ENCODE results near the gene FGFR3.

Gene FGFR3

DNA sequence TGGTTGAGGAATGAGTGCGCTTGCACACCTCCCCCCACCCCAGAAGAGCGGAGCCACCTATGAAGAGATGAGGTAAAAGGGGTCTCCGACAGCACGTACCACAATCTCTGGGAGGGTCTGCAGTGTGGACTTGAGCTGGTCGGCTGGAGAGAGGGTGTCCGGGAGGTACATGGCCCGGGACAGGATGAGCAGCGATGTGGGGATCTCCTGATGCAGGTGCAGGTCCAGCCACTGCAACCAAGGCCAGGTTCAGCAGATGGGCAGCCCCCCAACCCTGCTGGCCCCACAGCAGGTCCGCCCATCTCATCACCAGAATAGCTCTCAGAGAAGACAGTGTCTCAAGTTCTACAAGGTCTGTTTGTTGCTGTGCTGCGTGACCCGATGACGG is 30.4 kb downstream of the FGFR3 start:
- H3K56ac ChIP-seq (ENCODE audit: low read length): no peak overlapping the region
- H3K79me1 ChIP-seq (ENCODE audit: low read length): no peaks in the 10 kb centered on the region
- peaks cover 10% of the 10 kb centered on the region for H3K36me3 ChIP-seq (ENCODE audit: control insufficient read depth, insufficient read depth, low read length)
- H3K4me1 ChIP-seq (ENCODE audit: control insufficient read depth, low read depth, low read length): no peaks in the 10 kb centered on the region
- no peak overlapping the region for H3K27ac ChIP-seq (ENCODE audit: low read depth, low read length)
- H2BK15ac ChIP-seq (replicated peaks; ENCODE audit: low read depth): no peak overlapping the region
- no peak overlapping the region for H3K4me3 ChIP-seq (ENCODE audit: low read length)
- no peak overlapping the region for H4K5ac ChIP-seq (ENCODE audit: low read length)
- no peak overlapping the region for H3K18ac ChIP-seq (ENCODE audit: low read length)
- H4K8ac ChIP-seq (ENCODE audit: low read depth, low read length): no peak overlapping the region
- no peak overlapping the region for H2BK120ac ChIP-seq (ENCODE audit: low read depth, low read length)
- no peak for DNase-seq
- H3K79me2 ChIP-seq (ENCODE audit: control insufficient read depth, insufficient read depth, low read length): no peaks in the 10 kb centered on the region
- no peak overlapping the region for H3K4me2 ChIP-seq (ENCODE audit: low read length)
- no peak overlapping the region for H2AK5ac ChIP-seq (ENCODE audit: low read length)
- no peak overlapping the region for H3K4ac ChIP-seq (ENCODE audit: low read depth, low read length)
- no peaks in the 10 kb centered on the region for H3K27me3 ChIP-seq (ENCODE audit: insufficient read depth, low read length, poor library complexity)
- no peak overlapping the region for H2BK5ac ChIP-seq (ENCODE audit: low read length)
- no peak overlapping the region for H3K23ac ChIP-seq (ENCODE audit: low read length)
- WGBS (ENCODE audit: extremely low coverage, insufficient coverage, low lambda C conversion rate): no CpG with 5 or more reads among the region's 12 CpGs
- H3K9ac ChIP-seq (ENCODE audit: low read length): no peak overlapping the region

DNA sequence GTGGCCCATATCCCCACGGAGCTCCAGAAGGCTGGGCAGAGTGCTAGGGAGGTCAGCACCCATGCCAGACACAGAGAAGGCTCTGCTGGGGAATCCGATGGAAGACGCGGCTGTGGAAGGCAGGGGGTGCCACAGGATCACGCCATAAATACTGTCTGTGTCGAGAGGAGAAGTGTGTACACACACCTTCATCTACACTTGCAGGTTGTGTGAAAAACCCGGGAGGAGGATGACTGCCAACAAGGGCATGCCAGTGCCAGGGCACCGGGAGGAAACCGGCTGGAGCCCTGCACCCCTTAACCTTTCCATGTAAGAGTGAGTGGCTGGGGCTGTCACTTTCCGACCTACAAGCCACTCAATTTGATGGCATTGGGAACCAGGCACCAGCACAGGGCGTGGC is 31.7 kb downstream of the FGFR3 start:
- Histone ChIP-seq H3K4ac (ENCODE audit: low read depth, low read length) (no peak overlapping the region), H3K56ac (ENCODE audit: low read length) (no peak overlapping the region), H2BK15ac (replicated peaks; ENCODE audit: low read depth) (no peak overlapping the region), H3K18ac (ENCODE audit: low read length) (no peak overlapping the region), H3K23ac (ENCODE audit: low read length) (no peak overlapping the region), H3K4me2 (ENCODE audit: low read length) (no peak overlapping the region), H2BK5ac (ENCODE audit: low read length) (no peak overlapping the region), H3K4me3 (ENCODE audit: low read length) (no peak overlapping the region), H3K4me1 (ENCODE audit: control insufficient read depth, low read depth, low read length) (no peaks in the 10 kb centered on the region), H3K27me3 (ENCODE audit: insufficient read depth, low read length, poor library complexity) (no peaks in the 10 kb centered on the region), H3K79me1 (ENCODE audit: low read length) (no peaks in the 10 kb centered on the region), H3K79me2 (ENCODE audit: control insufficient read depth, insufficient read depth, low read length) (no peaks in the 10 kb centered on the region), H3K36me3 (ENCODE audit: control insufficient read depth, insufficient read depth, low read length) (peaks cover 6% of the 10 kb centered on the region), H2AK5ac (ENCODE audit: low read length) (no peak overlapping the region), H2BK120ac (ENCODE audit: low read depth, low read length) (no peak overlapping the region), H3K27ac (ENCODE audit: low read depth, low read length) (no peak overlapping the region), H3K9ac (ENCODE audit: low read length) (no peak overlapping the region), H4K8ac (ENCODE audit: low read depth, low read length) (no peak overlapping the region), H4K5ac (ENCODE audit: low read length) (no peak overlapping the region)
- no CpG with 5 or more reads among the region's 11 CpGs for WGBS (ENCODE audit: extremely low coverage, insufficient coverage, low lambda C conversion rate)
- DNase-seq: no peak

DNA sequence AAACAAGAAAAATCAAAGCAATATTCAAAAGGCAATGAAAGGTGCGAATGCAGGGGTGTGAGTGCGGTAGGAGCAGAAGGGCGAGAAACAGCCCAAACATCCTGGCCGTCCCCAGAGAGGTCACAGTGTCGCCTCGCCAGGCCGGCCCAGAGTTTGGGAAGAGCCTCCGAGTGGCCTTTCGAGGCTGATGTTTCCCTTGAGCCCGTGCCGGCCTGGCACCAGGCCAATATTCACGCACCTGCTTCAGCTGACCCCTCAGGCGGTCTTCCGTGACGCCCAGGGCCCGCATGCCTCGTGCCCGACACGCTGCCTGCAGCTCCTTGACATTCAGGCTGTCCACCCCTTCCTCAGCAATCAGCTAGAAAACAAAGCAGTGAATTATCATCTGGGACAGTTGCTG is 32.2 kb downstream of the FGFR3 start:
- Histone ChIP-seq H3K9ac (ENCODE audit: low read length) (no peak overlapping the region), H3K79me2 (ENCODE audit: control insufficient read depth, insufficient read depth, low read length) (no peaks in the 10 kb centered on the region), H3K36me3 (ENCODE audit: control insufficient read depth, insufficient read depth, low read length) (peaks cover 6% of the 10 kb centered on the region), H4K8ac (ENCODE audit: low read depth, low read length) (no peak overlapping the region), H3K27ac (ENCODE audit: low read depth, low read length) (no peak overlapping the region), H3K4me2 (ENCODE audit: low read length) (no peak overlapping the region), H2AK5ac (ENCODE audit: low read length) (no peak overlapping the region), H3K56ac (ENCODE audit: low read length) (no peak overlapping the region), H2BK15ac (replicated peaks; ENCODE audit: low read depth) (no peak overlapping the region), H4K5ac (ENCODE audit: low read length) (no peak overlapping the region), H2BK5ac (ENCODE audit: low read length) (no peak overlapping the region), H3K23ac (ENCODE audit: low read length) (no peak overlapping the region), H3K79me1 (ENCODE audit: low read length) (no peaks in the 10 kb centered on the region), H3K4me1 (ENCODE audit: control insufficient read depth, low read depth, low read length) (no peaks in the 10 kb centered on the region), H3K4ac (ENCODE audit: low read depth, low read length) (no peak overlapping the region), H2BK120ac (ENCODE audit: low read depth, low read length) (no peak overlapping the region), H3K18ac (ENCODE audit: low read length) (no peak overlapping the region), H3K27me3 (ENCODE audit: insufficient read depth, low read length, poor library complexity) (no peaks in the 10 kb centered on the region), H3K4me3 (ENCODE audit: low read length) (no peak overlapping the region)
- no CpG with 5 or more reads among the region's 19 CpGs for WGBS (ENCODE audit: extremely low coverage, insufficient coverage, low lambda C conversion rate)
- no peak for DNase-seq

DNA sequence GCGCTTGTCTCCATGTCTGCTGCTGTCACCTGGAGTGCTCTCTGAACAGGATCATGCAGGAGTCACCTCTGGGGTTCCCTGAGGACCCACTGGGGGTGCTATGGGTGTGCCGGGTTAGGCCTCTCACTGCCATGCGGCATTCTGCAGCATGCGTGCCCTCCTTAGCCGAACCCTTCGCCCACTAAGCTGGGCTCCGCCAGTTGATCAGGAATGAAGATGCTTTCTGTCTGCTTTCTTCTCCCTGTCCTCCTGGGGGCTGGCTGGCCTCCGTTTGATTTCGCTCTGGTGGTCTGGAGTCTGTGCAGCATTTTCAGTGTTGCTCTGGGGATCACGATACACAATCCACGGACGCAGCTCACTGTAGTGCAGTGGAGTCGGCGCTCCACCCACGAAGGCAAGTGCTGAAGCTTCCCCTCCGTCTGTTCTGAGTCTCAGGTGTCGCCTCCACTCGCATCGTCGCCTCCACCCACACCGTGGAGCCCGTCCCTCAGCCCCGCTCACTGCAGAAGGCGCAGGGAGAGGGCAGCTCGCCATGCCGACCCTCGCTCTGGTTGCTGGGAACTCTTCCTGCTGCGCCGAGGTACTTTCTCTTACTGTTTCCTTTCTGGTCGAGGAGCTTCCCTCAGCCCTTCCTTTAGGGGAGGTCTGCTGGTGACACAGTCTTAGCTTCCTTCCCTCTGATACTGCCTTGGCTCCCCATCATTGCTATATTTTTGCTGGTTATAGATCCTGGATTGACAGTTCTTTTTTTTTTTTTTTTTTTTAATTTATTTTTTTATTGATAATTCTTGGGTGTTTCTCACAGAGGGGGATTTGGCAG is 33.6 kb downstream of the FGFR3 start:
- no CpG with 5 or more reads among the region's 30 CpGs for WGBS (ENCODE audit: extremely low coverage, insufficient coverage, low lambda C conversion rate)
- H3K4ac ChIP-seq (ENCODE audit: low read depth, low read length): no peak overlapping the region
- peaks cover 10% of the 10 kb centered on the region for H3K36me3 ChIP-seq (ENCODE audit: control insufficient read depth, insufficient read depth, low read length)
- H3K79me1 ChIP-seq (ENCODE audit: low read length): no peaks in the 10 kb centered on the region
- H3K23ac ChIP-seq (ENCODE audit: low read length): no peak overlapping the region
- no peak overlapping the region for H4K8ac ChIP-seq (ENCODE audit: low read depth, low read length)
- no peak overlapping the region for H3K56ac ChIP-seq (ENCODE audit: low read length)
- no peak for DNase-seq
- no peak overlapping the region for H3K4me2 ChIP-seq (ENCODE audit: low read length)
- no peak overlapping the region for H3K4me3 ChIP-seq (ENCODE audit: low read length)
- no peaks in the 10 kb centered on the region for H3K27me3 ChIP-seq (ENCODE audit: insufficient read depth, low read length, poor library complexity)
- no peak overlapping the region for H2BK120ac ChIP-seq (ENCODE audit: low read depth, low read length)
- no peak overlapping the region for H3K27ac ChIP-seq (ENCODE audit: low read depth, low read length)
- H3K4me1 ChIP-seq (ENCODE audit: control insufficient read depth, low read depth, low read length): no peaks in the 10 kb centered on the region
- H2BK5ac ChIP-seq (ENCODE audit: low read length): no peak overlapping the region
- no peak overlapping the region for H4K5ac ChIP-seq (ENCODE audit: low read length)
- no peak overlapping the region for H2AK5ac ChIP-seq (ENCODE audit: low read length)
- no peak overlapping the region for H3K18ac ChIP-seq (ENCODE audit: low read length)
- no peak overlapping the region for H2BK15ac ChIP-seq (replicated peaks; ENCODE audit: low read depth)
- no peaks in the 10 kb centered on the region for H3K79me2 ChIP-seq (ENCODE audit: control insufficient read depth, insufficient read depth, low read length)
- no peak overlapping the region for H3K9ac ChIP-seq (ENCODE audit: low read length)

DNA sequence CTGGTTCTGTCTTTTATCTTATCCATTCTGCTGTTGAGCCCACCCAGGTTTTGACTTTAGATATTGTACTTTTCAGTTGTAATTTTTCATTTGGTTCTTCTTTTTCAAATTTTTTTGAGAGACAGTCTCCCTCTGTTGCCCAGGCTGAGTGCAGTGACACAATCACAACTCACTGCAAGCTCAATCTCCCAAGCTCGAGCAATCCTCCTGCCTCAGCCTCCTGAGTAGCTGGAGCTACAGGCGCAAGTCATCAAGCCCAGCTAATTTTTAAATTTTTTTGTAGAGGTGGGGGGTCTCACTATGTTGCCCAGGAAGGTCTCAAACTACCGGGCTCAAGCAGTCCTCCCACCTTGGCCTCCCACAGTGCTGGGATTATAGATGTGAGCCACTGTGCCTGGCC is 37.1 kb downstream of the FGFR3 start:
- H2AK5ac ChIP-seq (ENCODE audit: low read length): no peak overlapping the region
- H3K27ac ChIP-seq (ENCODE audit: low read depth, low read length): no peak overlapping the region
- H3K79me1 ChIP-seq (ENCODE audit: low read length): no peaks in the 10 kb centered on the region
- H2BK15ac ChIP-seq (replicated peaks; ENCODE audit: low read depth): no peak overlapping the region
- H2BK5ac ChIP-seq (ENCODE audit: low read length): no peak overlapping the region
- H2BK120ac ChIP-seq (ENCODE audit: low read depth, low read length): no peak overlapping the region
- H3K27me3 ChIP-seq (ENCODE audit: insufficient read depth, low read length, poor library complexity): no peaks in the 10 kb centered on the region
- no peak overlapping the region for H4K5ac ChIP-seq (ENCODE audit: low read length)
- no peaks in the 10 kb centered on the region for H3K79me2 ChIP-seq (ENCODE audit: control insufficient read depth, insufficient read depth, low read length)
- no CpG with 5 or more reads among the region's 3 CpGs for WGBS (ENCODE audit: extremely low coverage, insufficient coverage, low lambda C conversion rate)
- H3K23ac ChIP-seq (ENCODE audit: low read length): no peak overlapping the region
- H4K8ac ChIP-seq (ENCODE audit: low read depth, low read length): no peak overlapping the region
- no peak for DNase-seq
- no peak overlapping the region for H3K9ac ChIP-seq (ENCODE audit: low read length)
- no peak overlapping the region for H3K18ac ChIP-seq (ENCODE audit: low read length)
- H3K4me1 ChIP-seq (ENCODE audit: control insufficient read depth, low read depth, low read length): no peaks in the 10 kb centered on the region
- H3K4me2 ChIP-seq (ENCODE audit: low read length): no peak overlapping the region
- no peak overlapping the region for H3K4ac ChIP-seq (ENCODE audit: low read depth, low read length)
- H3K4me3 ChIP-seq (ENCODE audit: low read length): no peak overlapping the region
- H3K56ac ChIP-seq (ENCODE audit: low read length): no peak overlapping the region
- H3K36me3 ChIP-seq (ENCODE audit: control insufficient read depth, insufficient read depth, low read length): peaks cover 5% of the 10 kb centered on the region

Data from mesendoderm (in vitro differentiated cells).